Thyroid gland (tissue), 4 donors: ENCODE data around the gene MIER3. TPM values are rescaled to one million over a fixed set of nuclear protein-coding genes. Genes with fewer than 3 reads are reported as not detected.

Source experiments
- DNase-seq, 2 donors: peaks; one replicate each; pipeline ENCODE4 v3.0.0-alpha.2; 2019
- H3K27ac ChIP-seq, 3 donors: fragments of 200-600 bp; sonication (generic); 1 replicate in 2 of 3; 2 replicates in 1 of 3; pipeline ENCODE4 v1.5.1; 2016 to 2019; ENCODE audit warnings: mild to moderate bottlenecking in 1 of 3, moderate library complexity in 1 of 3
- H3K27me3 ChIP-seq: fragments of 200-600 bp; sonication (generic); one replicate; pipeline ENCODE4 v1.5.1; 2019
- H3K36me3 ChIP-seq, 2 donors: fragments of 200-600 bp; sonication (generic); one replicate each; pipeline ENCODE4 v1.5.1; 2016 to 2019
- H3K4me1 ChIP-seq, 2 donors: fragments of 200-600 bp; sonication (generic); one replicate each; pipeline ENCODE4 v1.5.1; 2017 to 2019
- H3K4me3 ChIP-seq, 3 donors: fragments of 200-600 bp; sonication (generic); replicated peaks in 1 of 3; 1 replicate in 2 of 3; 2 replicates in 1 of 3; pipeline ENCODE4 v1.5.1; 2016; ENCODE audit warnings: mild to moderate bottlenecking in 1 of 3
- H3K9me3 ChIP-seq: fragments of 200-600 bp; sonication (generic); one replicate; pipeline ENCODE4 v1.5.1; 2017
- CTCF ChIP-seq, 6 experiments: fragments of 200-600 bp in 3 of 6; fragments of 450-650 bp in 3 of 6; sonication (generic) in 3 of 6; IDR thresholded peaks; one replicate each; pipeline ENCODE4 v1.5.1; 2016 to 2019; ENCODE audit warnings: antibody characterized with exemption in 6 of 6, mild to moderate bottlenecking in 2 of 6, inconsistent platforms in 1 of 6, moderate library complexity in 1 of 6
- POLR2A ChIP-seq, 2 donors: fragments of 450-650 bp; IDR thresholded peaks; one replicate each; pipeline ENCODE4 v1.6.1; 2017; ENCODE audit warnings: antibody characterized with exemption in 2 of 2, mild to moderate bottlenecking in 2 of 2, moderate library complexity in 1 of 2
- WGBS, 2 donors: methylation state at CpG; one replicate each; pipeline ENCODE4 v1.1.5; 2017; 5-methylcytosine and 5-hydroxymethylcytosine counted together
- intact Hi-C: fragments of 100-400 bp; cut with DNase I; formaldehyde crosslinking; loops from one replicate; pipeline ENCODE4 v1.15.1; 2023
- total RNA-seq, 4 donors: library from RNA; depleted of rRNA; stranded (reverse); fragments of >200 nt; gene quantifications; one replicate each; pipeline ENCODE4 v1.2.3, GENCODE V29; 2016

MIER3 gene
- total RNA-seq, 4 donors from 2014 or later: 24.7 to 54.9 (median 29.7) TPM

GRCh38 chr5:56963246-56963645 lies 11.3 kb upstream of the MIER3 start:
- TF ChIP-seq POLR2A (IDR thresholded peaks at IDR 0.05) (no peak), CTCF (IDR thresholded peaks at IDR 0.05) (no peak)
- intact Hi-C loops: no loop called here
- Histone ChIP-seq H3K4me1 (no peaks in the 10 kb centered on the region), H3K36me3 (no peaks in the 10 kb centered on the region), H3K27me3 (no peaks in the 10 kb centered on the region), H3K27ac (no peak overlapping the region), H3K4me3 (no peak overlapping the region), H3K9me3 (no peaks in the 10 kb centered on the region)
- no peak for DNase-seq
- WGBS, 2 donors: 65 to 72% methylated on average over 5 of the region's 5 CpGs

- WGBS, 2 donors: 47 to 49% methylated on average over 2 of the region's 2 CpGs
- intact Hi-C loops: no loop called here
- no peaks in the 10 kb centered on the region for H3K27me3 ChIP-seq
- no peaks in the 10 kb centered on the region for H3K9me3 ChIP-seq
- no peak overlapping the region for H3K27ac ChIP-seq
- no peak overlapping the region for H3K4me3 ChIP-seq
- TF ChIP-seq POLR2A (IDR thresholded peaks at IDR 0.05) (no peak), CTCF (IDR thresholded peaks at IDR 0.05) (no peak)
- H3K4me1 ChIP-seq: no peaks in the 10 kb centered on the region
- no peaks in the 10 kb centered on the region for H3K36me3 ChIP-seq
- no peak for DNase-seq
These were observed 10.4 kb upstream of the MIER3 start for GRCh38 chr5:56962286-56962685.

GRCh38 chr5:56961746-56962145 lies 9.8 kb upstream of the MIER3 start:
- Histone ChIP-seq H3K36me3 (no peaks in the 10 kb centered on the region), H3K27ac (no peak overlapping the region), H3K4me1 (no peaks in the 10 kb centered on the region), H3K27me3 (no peaks in the 10 kb centered on the region), H3K4me3 (no peak overlapping the region), H3K9me3 (no peaks in the 10 kb centered on the region)
- 87 to 90% methylated on average over 6 of the region's 6 CpGs for WGBS, 2 donors
- intact Hi-C loops: no loop called here
- TF ChIP-seq POLR2A (IDR thresholded peaks at IDR 0.05): no peak
- TF ChIP-seq CTCF (IDR thresholded peaks at IDR 0.05): no peak
- DNase-seq: no peak

- Histone ChIP-seq H3K36me3 (no peaks in the 10 kb centered on the region), H3K4me3 (no peak overlapping the region), H3K27ac (no peak overlapping the region), H3K27me3 (no peaks in the 10 kb centered on the region), H3K9me3 (no peaks in the 10 kb centered on the region), H3K4me1 (no peaks in the 10 kb centered on the region)
- no peak for DNase-seq
- intact Hi-C loops: no loop called here
- 91 to 94% methylated on average over 4 of the region's 4 CpGs for WGBS, 2 donors
- TF ChIP-seq POLR2A (IDR thresholded peaks at IDR 0.05): no peak
- no peak for TF ChIP-seq CTCF (IDR thresholded peaks at IDR 0.05)
These were observed 7.4 kb upstream of the MIER3 start for GRCh38 chr5:56959326-56959725.

- Histone ChIP-seq H3K27ac (no peak overlapping the region), H3K9me3 (no peaks in the 10 kb centered on the region), H3K4me3 (no peak overlapping the region), H3K36me3 (no peaks in the 10 kb centered on the region), H3K27me3 (no peaks in the 10 kb centered on the region), H3K4me1 (no peaks in the 10 kb centered on the region)
- 91 to 93% methylated on average over 2 of the region's 2 CpGs for WGBS, 2 donors
- intact Hi-C loops: no loop called here
- DNase-seq: no peak
- TF ChIP-seq POLR2A (IDR thresholded peaks at IDR 0.05): no peak
- no peak for TF ChIP-seq CTCF (IDR thresholded peaks at IDR 0.05)
These were observed 6.7 kb upstream of the MIER3 start for GRCh38 chr5:56958595-56958994.
